A673 (cell line): ENCODE data around the gene CLEC4G.

Experiments
- EZH2 ChIP-seq: fragments of 200-600 bp; sonication (generic); IDR thresholded peaks from 2 replicates; pipeline ENCODE4 v1.6.1; 2017; ENCODE audit warnings: borderline replicate concordance, low read depth, mild to moderate bottlenecking, mixed read lengths, antibody characterized with exemption, low read length; ENCODE audit not compliant: poor library complexity, severe bottlenecking
- TF ChIP-seq, protein P1 (sequence below): fragments of 300-800, 200-600 bp; sonication (generic); conservative IDR thresholded peaks from 2 replicates; pipeline ENCODE4 v1.5.1; 2017; ENCODE audit warnings: low read depth, mild to moderate bottlenecking, antibody characterized with exemption, low read length, moderate library complexity, mixed read lengths

DNA sequence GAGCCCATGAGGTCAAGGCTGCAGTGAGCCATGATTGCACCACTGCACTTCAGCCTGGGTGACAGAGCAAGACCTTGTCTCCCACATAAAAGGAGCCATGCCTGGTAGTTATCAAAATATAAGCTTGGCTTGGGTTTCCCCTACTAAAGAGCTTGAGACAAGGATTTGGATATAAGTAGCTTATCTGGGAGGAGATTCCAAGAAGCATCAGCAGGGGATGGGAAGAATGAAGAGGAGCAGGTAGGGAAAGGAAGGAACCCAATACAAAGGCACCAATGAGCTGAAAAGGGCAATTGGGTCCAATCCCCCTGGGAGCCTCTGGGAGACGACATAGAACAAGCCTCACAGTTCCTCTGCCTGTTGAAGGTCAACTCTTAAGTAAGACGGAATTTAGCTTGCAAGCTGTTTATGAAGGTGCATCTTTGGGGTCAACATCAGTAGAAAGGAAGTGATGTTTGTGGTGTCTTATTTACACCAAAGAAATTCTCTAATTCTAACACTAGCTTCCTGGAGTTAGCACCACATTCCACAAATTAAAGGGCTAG is 7.4 kb upstream of the CLEC4G start:
- TF ChIP-seq, protein P1, sequence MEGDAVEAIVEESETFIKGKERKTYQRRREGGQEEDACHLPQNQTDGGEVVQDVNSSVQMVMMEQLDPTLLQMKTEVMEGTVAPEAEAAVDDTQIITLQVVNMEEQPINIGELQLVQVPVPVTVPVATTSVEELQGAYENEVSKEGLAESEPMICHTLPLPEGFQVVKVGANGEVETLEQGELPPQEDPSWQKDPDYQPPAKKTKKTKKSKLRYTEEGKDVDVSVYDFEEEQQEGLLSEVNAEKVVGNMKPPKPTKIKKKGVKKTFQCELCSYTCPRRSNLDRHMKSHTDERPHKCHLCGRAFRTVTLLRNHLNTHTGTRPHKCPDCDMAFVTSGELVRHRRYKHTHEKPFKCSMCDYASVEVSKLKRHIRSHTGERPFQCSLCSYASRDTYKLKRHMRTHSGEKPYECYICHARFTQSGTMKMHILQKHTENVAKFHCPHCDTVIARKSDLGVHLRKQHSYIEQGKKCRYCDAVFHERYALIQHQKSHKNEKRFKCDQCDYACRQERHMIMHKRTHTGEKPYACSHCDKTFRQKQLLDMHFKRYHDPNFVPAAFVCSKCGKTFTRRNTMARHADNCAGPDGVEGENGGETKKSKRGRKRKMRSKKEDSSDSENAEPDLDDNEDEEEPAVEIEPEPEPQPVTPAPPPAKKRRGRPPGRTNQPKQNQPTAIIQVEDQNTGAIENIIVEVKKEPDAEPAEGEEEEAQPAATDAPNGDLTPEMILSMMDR: no peak
- TF ChIP-seq EZH2: no peak
